HG03196 (cell line): ENCODE data around the gene ABLIM2.

Source experiments
- ATAC-seq: cut with Tn5 transposase; IDR thresholded peaks from one replicate; pipeline ENCODE4 v1.9.1; 2021; ENCODE audit not compliant: unreplicated experiment

ABLIM2 gene

DNA sequence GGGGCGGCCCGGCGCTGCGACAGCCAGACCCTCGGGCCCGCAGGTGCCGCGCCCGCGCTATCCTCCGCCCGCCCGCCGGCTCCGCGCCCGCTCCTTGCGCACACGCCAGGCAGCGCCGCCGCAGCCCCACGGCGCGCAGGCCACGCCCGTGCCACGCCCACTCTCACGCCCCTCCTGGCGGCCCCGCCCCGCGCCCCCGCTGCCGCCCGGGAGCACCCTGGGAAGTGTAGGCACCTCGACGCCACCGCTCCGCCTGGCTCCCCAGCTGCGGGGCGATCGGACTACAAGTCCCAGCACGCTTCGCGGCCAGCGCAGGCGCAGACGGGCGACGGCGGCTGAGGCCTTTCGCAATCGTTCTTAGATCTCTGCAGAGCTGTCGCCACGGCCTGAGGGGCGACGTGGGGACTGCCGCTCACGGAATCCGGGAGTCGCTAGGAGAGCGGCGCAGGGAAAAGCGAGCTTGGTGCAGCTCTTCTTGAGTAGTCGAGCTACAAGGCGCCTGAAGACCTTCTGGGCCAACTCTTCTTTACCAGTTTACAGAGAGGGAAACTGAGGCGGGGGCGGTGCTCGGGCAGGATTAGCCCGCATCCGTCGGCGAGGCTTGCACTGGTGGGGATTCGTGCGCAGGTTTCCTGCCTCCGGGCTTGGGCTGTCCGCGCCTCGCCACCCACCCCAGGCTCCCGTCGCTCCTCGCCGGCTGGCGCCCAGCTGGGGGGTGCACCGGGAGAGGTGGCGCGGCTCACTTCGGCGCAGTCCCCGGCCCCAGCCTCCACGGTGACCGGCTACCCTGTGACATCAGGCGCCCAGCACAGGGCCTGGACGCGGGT, at the start of gene ABLIM2:
ABLIM2 (minus strand) TSS at position 104 of the 827 bp plus-strand sequence. CDS start 124 bp downstream, outside the sequence.
- peak; percentile 97 for ATAC-seq

DNA sequence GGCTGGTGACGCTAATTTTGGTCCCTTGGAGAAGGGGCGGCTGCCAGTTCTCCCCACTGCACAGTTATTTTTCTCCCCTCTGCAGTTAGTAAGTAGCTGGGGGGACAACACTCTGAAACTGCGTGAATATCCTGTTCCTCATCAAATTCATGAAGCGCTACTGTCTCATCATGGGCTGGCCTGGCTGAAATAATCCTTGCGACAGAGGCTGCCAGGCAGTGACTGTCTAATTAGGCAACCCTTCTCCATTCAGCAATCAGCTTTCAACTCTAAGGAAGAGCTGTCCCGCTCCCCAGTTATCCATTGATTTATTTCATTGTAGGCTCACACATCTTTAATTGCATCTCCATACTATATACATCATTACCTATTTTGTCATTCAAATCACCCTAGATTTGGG, 48.7 kb upstream of the ABLIM2 start:
- no peak for ATAC-seq

DNA sequence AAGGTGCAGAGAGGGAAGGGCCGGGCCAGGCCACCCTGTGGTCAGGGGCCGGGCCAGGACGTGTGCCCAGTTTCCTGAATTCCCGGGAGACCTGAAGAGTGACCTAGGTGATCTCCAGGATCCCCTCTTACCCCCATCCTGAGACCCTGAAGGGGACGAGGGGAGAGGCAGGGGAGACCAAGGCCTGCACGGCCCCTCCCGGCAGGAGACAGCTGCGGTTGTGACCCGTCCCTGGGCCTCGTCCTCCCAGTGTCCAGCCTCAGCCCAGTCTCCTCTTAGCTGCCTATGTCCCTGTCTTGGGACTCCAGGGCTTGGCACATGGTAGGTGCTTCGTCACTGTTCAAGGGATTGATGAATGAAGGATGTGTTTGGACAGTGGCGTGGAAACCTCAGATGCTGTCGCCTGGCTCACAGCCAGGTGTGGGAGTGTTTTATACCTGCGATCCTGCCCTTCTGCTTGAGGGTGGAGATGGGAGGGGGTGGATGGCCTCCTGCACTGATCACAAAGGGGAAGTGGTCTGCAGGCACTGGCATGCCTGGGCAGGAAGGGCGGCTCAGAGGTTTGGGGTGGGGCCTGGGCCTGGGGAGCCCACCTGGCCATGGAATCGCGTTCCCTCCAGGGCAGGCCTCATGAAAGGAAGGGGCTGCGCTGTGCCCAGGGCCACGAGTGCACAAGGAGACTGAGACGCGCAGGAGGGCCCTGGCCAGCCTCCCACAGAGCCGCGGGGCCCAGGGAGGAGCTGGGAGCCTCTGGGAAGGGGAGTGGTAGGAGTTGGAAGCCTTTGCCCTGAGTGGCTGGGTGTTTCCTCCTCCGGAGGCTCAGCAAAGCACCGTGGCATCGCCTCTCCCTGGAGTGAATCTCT, 47.4 kb upstream of the ABLIM2 start:
- ATAC-seq, result no peak

DNA sequence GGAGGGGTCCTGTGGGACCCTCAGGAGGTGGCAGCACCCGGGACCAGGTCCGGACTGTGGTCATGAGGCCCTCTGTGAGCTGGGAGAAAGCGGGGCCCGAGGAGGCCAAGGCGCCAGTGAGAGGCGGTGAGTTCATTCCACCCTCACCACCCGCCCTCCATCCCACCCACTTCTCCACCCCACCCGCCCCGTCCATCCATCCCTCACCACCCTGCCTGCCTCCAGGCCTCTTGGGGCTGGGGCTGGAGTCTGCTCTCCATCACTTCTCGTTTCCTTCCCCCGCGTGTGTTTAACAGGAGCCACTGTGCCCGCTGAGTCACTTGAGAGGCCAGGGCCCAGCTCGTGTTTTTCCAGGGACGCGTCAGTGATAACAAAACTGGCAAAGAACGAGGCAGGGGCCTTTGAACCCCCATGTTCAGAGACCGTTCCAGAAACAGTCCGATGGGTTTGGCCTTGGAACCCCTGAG, 46.7 kb upstream of the ABLIM2 start:
- ATAC-seq, result no peak

DNA sequence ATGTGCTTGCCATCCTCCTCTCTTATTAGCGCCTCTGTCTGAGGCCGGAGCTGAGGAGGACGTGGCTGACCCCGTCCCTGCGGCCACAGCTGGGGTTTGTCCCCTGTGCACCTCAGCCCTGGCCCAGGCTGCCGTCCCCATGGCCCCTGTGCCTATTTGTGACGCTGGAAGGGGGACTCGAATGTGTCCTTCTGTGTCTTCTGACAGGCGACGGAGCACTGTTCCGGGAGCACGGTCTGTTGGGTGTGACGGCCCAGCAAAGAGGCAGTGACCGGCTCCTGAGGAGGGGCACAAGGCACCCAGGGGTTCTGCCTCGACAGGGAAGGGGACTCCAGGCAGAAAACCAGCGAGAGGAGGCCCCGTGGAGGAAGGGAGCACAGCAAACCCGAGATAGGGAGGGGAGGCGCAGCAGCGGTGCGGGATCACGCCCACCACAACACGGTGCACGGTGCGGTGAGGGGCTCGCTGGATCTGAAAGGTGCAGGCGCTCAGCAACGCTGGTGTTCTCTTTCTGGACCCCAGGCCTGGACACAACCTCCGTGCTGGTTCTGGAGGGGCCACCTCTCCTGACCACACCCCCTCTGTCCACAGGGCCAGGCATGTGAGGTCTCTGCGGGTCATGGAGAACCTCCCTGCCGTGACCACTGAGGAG, 46.1 kb upstream of the ABLIM2 start:
- ATAC-seq, result no peak

DNA sequence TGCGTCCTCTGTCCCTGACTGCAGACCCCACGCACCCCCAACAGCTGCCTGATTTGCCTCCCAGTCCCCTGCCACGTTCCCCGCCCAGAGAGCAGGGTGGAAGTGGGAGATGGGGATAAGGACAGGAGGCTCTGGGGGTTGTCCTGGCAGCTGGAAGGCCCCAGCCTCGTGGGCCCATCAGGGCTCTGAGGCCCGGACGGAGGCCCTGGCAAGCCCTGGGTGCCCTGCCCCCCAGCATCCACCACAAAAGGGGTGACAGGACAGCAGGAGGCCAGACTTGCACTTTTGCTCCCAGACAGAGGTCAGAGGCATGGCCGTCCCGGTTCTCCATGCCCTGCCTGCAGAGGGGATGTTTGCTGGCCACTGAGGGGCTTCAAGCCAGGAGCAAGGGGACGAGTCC, 45.2 kb upstream of the ABLIM2 start:
- ATAC-seq, result no peak

DNA sequence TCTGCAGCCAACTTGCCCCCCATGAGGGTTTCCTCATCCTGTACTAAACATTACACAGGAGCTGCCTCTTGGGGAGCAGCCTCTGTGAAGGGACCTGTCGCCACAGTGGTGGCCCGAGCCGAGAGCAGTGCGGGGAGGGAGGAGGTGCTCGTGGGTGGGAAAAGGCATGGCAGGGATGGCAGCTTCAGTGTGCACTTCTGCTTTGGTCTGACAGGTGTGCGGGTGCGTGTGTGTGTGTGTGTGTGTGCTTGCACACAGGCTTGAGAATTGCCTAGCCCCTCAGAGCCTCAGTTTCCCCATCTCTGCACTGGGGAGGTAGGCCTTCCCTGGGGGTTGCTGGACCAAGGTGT, 44.4 kb upstream of the ABLIM2 start:
- ATAC-seq, result no peak

DNA sequence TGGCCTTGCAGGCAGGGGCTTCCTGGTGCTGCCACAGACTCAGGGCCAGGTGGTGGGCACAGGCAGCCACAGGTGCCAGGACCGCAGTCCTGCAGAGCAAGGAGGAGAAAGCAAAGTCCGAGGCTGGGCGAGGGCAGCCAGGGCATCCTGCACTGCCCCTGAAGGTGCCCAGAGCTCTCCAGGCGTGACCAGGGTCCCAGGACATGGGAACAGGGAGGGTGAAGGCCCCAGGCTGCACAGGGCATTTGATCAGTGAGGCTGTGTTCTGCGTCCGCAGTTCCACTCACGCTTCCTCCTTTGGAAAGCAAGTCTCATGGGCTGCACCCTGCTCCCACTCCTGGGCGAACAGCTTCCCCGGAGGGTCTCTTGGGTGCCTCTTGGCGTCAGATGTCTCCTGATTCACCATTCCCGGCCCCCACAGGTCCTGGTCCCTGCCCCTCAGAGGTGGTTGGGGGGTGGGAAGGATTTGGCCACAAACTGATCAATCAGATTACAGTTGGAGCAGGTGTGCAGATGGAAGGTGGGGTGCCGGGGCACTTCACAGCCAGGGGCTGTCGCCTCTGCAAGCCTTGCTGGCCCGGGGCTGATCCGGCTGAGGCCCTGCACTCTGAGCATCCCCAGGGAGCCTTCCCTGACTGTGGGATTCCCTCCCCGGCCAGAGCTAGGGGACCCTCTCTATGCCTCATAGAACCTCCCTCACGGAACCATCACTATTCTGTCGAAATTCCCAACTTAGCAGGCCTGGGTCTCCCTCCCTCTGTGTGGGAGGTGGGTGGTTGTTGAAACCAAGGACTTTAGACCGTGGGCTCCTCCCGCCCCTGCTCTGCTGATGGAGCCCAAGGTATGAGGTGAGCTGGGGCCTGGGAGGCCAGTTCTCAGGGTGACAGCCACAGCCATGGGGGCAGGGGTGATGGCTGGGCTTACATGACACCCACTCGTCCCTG, 43.8 kb upstream of the ABLIM2 start:
- no peak for ATAC-seq

DNA sequence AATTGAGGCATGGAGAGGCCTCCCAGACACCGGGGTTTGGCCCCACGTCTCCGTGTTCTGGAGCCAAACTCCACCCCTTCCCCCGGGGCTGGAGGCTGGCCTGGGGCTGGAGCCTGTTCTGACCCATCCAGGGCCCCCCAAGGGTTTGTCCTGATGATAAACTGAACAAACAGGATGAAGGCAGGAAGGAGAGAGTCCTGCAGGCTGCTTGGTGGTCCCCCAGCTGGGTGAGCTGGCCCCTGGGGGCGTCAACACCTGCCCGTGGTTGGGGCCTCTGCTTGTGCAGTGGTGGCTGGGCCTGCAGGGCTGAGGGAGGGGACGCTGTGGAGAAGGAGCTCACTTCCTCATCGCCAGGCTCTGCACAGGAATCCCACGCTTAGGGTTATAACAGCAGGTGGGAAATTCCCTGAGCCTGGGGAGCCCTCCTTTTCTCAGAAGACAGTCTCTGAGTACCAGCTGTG, 42.7 kb upstream of the ABLIM2 start:
- ATAC-seq, result peak; percentile 26

DNA sequence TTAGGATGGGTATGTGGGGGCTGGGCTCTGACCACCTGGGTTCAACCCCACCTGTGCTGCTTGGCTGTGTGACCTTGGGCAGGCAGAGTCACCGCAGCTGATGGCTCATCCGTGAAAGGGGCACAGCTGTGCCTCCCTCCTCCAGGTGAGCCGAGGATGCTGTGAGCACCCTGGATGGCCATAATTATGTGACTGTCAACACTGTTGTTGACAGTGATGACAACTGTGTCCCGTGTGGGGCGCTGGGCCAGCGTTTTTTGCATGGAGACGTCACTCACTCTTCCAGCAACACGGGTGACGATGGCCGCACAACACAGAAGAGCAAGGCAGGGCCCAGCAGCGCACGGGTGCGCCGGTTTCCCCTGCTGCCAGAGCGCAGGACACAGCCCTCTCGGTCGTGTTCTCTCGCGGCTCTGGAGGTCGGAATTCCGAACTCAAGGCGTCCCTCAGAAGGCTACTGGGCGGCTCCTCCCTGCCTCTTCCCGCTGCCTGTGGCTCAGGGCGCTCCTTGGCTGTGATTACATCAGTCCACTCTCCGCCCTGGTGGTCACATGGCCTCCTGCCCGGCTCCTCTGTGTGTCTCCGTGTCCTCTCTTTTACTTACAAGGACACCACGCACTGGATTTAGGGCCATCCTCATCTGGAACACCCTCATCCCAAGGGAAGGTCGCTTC, 41.8 kb upstream of the ABLIM2 start:
- no peak for ATAC-seq

DNA sequence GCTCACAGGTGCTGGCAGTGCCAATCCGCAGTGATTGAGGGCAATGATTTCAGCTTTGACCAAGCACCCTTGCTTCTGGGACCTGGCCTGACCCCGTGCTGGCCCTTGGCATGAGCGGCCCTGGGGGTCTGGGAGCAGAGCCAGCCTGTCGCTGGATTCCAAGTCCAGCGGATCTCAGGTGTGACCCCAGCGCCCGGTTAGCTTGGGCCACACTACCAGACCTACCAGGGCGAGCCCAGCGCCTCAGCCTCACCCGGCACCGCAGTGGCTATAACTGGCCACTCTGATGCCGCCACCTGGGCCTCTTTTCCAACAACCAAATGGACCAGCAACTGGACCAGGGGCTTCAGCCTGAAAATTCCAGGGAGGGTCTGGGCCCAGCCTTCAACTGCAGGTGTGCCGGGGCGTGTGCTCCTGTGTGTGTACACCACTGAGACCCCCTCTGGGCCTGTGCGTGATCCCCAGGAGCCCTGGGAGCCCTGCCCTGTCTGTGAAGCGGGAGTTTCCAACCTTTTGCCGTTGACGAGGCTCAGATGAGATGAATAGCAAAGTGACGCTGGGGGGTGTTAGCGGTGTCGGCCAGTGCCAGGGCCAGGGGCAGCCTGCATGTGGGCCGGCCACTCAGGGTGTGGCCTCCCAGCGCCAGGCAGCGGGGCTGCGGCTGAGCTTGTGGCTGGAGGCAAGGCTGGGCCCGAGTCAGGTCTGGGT, 41.1 kb upstream of the ABLIM2 start:
- no peak for ATAC-seq

DNA sequence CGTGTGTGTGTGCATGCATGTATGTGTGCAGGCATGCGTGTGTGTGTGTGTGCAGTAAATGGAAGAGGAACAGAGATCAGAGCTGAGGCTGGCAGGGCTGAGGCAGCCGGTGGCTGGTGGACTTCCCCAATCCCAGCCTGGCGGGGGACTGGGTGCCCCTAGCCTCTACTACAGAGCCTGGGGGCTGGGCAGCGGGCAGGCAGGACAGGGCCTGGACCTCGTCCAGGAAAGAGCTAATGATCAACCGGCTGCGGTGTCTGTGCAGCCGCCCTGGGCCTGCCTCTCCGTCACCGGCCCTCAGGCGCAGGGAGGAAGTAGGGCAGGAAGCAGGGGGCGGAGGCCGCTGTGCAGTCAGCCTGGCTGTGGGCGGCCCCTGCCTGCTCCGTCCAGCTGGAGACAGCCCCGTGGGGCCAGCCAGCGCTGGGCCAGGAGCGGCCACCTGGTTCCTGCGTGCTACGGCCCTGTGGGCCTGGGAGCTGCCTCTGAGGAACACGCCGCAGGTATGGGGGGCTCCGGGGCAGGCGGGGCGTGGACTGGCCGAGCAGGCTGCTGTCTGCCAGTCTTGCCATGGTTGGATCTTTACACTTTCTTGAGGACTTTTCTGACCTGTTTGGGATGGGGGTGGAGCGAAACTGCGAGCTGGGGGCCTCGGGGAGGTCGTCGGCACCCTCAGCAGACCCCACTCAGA, 40.4 kb upstream of the ABLIM2 start, which contains the start of gene SH3TC1:
SH3TC1 (plus strand) TSS at position 385 of the 688 bp plus-strand sequence. CDS start 5,905 bp downstream, outside the sequence.
- peak; percentile 83 for ATAC-seq

DNA sequence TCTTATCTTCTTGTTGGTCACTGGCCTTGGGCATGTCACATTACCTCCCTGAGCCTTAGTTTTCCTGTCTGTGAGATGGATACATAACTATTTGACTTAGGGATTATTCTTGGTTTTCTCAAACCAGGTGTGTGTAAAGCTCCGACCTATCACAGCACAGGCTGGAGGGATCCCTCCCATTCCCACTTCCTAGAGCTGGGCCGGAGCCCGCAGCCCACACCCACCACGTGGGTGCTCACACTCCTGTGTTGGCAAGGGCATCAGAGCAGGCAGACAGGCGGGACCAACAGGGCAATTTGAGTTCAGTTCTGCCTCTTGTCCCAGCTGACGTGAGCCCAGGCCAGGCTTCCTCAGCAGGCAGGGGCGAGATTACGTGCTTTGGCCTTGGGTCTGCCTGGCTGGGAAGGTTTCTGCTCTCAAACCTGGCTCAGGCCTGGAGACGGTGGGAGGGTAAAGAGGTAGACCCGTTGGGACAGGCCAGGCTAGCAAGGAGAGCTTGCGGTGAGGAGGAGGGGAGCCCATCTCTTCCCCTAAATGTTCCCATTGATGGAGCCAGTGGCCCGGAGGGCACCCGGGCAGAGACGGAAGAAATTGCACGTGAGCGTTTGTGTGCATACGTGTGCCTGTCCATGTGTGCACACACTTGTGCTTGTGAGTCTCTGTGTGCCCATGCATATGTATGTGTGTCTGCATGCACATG, 39.7 kb upstream of the ABLIM2 start:
- peak; percentile 1 for ATAC-seq

DNA sequence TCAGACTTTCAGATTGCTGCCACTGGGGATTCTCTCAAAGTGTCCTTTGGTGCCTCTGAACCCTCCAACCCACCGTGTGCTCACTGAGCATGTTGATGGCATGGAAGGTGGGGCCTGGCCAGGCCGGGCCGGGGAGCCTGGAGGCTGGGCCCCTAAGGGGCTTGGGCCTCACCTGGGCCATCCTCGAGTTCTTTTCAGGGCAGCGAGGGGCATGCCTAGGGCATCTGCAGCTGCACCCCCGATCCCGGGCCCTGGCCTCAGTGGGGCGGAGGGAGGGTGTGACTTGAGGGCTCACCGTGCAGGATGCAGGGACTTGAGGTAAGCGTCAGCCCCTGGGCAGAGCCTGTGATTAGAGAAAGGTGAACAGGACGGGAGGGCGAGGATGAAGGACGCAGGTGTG, 38.9 kb upstream of the ABLIM2 start:
- ATAC-seq, result no peak

DNA sequence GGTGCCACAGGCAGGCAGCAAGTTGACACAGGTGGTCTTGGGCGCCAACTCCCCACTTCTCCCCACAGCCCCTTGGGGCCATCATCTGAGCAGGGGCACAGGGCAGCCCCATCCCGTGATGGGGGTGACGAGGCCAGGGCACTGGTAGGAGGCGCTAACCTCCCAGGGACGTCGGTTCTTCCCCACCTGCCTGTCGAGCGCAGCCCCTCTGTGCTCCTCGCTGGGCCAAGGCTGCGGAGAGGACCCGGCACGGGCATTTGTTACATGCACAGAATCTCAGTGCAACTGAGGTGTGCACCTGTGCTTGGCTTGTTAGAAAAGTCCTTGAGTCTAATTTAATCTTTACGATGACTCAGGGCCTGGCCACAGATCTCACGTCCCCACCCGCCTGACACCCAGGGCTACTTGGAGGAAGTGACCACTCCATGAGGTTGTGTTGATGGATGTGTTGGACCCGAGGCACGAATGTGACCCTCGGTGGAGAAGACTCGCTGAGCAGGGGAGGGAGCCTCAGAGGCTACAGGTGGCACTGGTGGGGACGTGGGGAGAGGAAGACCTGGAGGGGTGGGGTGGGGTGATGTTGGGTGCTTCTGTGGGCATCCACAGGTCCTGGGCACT, 37.3 kb upstream of the ABLIM2 start:
- no peak for ATAC-seq

DNA sequence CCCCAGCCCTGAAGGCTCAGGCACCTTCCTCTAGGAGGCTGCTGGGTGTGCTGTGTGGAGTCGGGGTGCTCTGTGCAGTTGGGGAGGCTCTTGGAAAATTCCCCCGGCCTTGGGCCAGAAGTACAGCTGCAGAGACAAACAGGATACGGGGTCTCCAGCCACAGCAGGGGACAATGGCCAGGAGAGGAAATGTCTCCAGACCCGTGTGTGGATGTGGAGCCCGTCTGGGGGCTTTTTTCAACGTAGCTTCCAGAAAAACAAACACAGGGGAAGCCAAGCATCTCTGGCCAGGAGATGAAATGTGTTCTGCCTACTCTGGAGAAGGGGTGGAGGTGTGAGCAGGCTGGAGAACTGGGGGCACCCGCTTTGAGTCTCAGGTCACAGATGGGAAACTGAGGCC, 36.8 kb upstream of the ABLIM2 start:
- no peak for ATAC-seq
